ENCODE measurements around the gene OTUD1. TPM values are rescaled to one million over a fixed set of nuclear protein-coding genes. Genes with fewer than 3 reads are reported as not detected.

OTUD1 gene
- total and polyA plus RNA-seq, 2 of the 4 experiments (the other 2 are of a cell fraction): 1.3 to 1.4 TPM

DNA sequence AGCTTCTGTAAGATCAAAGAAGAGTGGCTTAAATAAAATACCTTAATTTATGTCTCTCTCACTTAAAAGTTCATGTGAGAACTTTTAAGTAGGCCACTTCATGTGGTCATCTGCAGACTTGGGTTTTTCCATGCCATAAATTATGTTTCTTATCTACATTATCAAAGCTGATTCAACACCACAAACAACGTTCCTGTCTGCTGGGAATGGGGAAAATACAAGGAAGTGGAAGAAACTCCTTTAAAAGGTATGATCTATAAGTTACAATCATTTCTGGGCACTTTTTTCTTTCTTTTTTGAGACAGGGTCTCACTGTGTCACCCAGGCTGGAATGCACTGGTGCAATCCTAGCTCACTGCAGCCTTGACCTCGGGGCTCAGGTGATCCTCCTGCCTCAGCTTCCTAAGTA, 16.9 kb upstream of the OTUD1 start:
- intact Hi-C loops (cut with micrococcal nuclease): no loop called here
- H3K79me1 ChIP-seq (ENCODE audit: low read depth in 1 of 2, low read length in 2 of 2): no peaks in the 10 kb centered on the region
- ChIA-PET CTCF (no interaction called here), POLR2A (ENCODE audit: unreplicated experiment) (no interaction called here)
- no peak overlapping the region for H3K4me2 ChIP-seq (ENCODE audit: low read depth, low read length)
- H3K36me3 ChIP-seq (ENCODE audit: control insufficient read depth, insufficient read depth, low read length): no peaks in the 10 kb centered on the region
- H3K4me3 ChIP-seq (ENCODE audit: insufficient read depth, low read depth, low read length): no peak overlapping the region
- no peak overlapping the region for H2BK15ac ChIP-seq (ENCODE audit: low read depth, low read length)
- H2AK5ac ChIP-seq (ENCODE audit: low read depth, low read length): no peak overlapping the region
- no peak for ATAC-seq (ENCODE audit: low read depth)
- no peak overlapping the region for H3K23ac ChIP-seq (ENCODE audit: low read depth, low read length)
- H3K9me3 ChIP-seq (ENCODE audit: control insufficient read depth, insufficient read depth, low read length): no peaks in the 10 kb centered on the region
- TF ChIP-seq, protein P1, sequence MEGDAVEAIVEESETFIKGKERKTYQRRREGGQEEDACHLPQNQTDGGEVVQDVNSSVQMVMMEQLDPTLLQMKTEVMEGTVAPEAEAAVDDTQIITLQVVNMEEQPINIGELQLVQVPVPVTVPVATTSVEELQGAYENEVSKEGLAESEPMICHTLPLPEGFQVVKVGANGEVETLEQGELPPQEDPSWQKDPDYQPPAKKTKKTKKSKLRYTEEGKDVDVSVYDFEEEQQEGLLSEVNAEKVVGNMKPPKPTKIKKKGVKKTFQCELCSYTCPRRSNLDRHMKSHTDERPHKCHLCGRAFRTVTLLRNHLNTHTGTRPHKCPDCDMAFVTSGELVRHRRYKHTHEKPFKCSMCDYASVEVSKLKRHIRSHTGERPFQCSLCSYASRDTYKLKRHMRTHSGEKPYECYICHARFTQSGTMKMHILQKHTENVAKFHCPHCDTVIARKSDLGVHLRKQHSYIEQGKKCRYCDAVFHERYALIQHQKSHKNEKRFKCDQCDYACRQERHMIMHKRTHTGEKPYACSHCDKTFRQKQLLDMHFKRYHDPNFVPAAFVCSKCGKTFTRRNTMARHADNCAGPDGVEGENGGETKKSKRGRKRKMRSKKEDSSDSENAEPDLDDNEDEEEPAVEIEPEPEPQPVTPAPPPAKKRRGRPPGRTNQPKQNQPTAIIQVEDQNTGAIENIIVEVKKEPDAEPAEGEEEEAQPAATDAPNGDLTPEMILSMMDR (conservative IDR thresholded peaks at IDR 0.05; ENCODE audit: low read depth, low read length): no peak
- TF ChIP-seq CHD1 (IDR thresholded peaks at IDR 0.05; ENCODE audit: low read depth, low read length): no peak
- no peak for TF ChIP-seq BHLHE40 (IDR thresholded peaks at IDR 0.05; ENCODE audit: low read depth, low read length)
- no peak for TF ChIP-seq NFE2L2 (IDR thresholded peaks at IDR 0.05; ENCODE audit: low read depth, low read length)
- TF ChIP-seq SMC3 (IDR thresholded peaks at IDR 0.05; ENCODE audit: low read depth, low read length): no peak
- TF ChIP-seq POLR2A (IDR thresholded peaks at IDR 0.05; ENCODE audit: low read depth, low read length): no peak
- TF ChIP-seq RCOR1 (IDR thresholded peaks at IDR 0.05; ENCODE audit: insufficient replicate concordance, low read length): no peak
- no peak for TF ChIP-seq RFX5 (IDR thresholded peaks at IDR 0.05; ENCODE audit: low read depth, low read length)
- no peak for TF ChIP-seq MXI1 (IDR thresholded peaks at IDR 0.05; ENCODE audit: borderline replicate concordance, low read depth, low read length)
- TF ChIP-seq MAZ (IDR thresholded peaks at IDR 0.05; ENCODE audit: borderline replicate concordance, low read depth, low read length): no peak
- H2BK120ac ChIP-seq (ENCODE audit: low read depth, low read length): no peak overlapping the region
- H3K4me1 ChIP-seq (ENCODE audit: control insufficient read depth, insufficient read depth, low read length): no peaks in the 10 kb centered on the region; the same call in 1 of the 2 replicates
- WGBS, 2 experiments (ENCODE audit: extremely low coverage in 2 of 2, insufficient read length in 1 of 2): 40% methylated on average over 1 of the region's 2 CpGs; no CpG with 5 or more reads in 1 of the 2 experiments
- no peak overlapping the region for H2BK20ac ChIP-seq (ENCODE audit: low read depth, low read length)
- H3K14ac ChIP-seq (replicated peaks; ENCODE audit: low read depth, low read length): no peak overlapping the region
- in situ Hi-C loops (cut with MboI; ENCODE audit: low sequenced_read_pairs): no loop called here
- H3K56ac ChIP-seq (ENCODE audit: extremely low read depth, insufficient read depth, low read length): no peak overlapping the region
- peaks cover 5% of the 10 kb centered on the region; the same call in 1 of the 2 replicates for H3K27me3 ChIP-seq (ENCODE audit: control insufficient read depth, insufficient read depth, low read length)
- dilution Hi-C loops (cut with HindIII; ENCODE audit: low sequenced_read_pairs, unreplicated experiment): no loop called here
- H3K4ac ChIP-seq (ENCODE audit: low read depth, low read length): no peak overlapping the region
- H4K5ac ChIP-seq (ENCODE audit: low read depth, low read length): no peak overlapping the region
- H2BK5ac ChIP-seq (ENCODE audit: low read depth, low read length, poor library complexity, severe bottlenecking): no peak overlapping the region
- H4K91ac ChIP-seq (ENCODE audit: insufficient read depth, low read depth, low read length): no peak overlapping the region
- H3K9ac ChIP-seq (ENCODE audit: low read depth, low read length): no peak overlapping the region
- H3K18ac ChIP-seq (ENCODE audit: low read depth, low read length): no peak overlapping the region
- H4K8ac ChIP-seq (ENCODE audit: low read depth in 2 of 2, low read length in 2 of 2): no peak overlapping the region
- DNase-seq: no peak
- no peak overlapping the region for H3K27ac ChIP-seq (ENCODE audit: insufficient read depth, low read length)
- no peak overlapping the region for H2AFZ ChIP-seq (replicated peaks; ENCODE audit: low read length, poor library complexity)
- BruUV-seq (replicated peaks): no TSS peak
- H4K20me1 ChIP-seq (ENCODE audit: insufficient read depth, low read length): no peaks in the 10 kb centered on the region
- H2AK9ac ChIP-seq (replicated peaks; ENCODE audit: low read depth, low read length, poor library complexity): no peak overlapping the region
- H3K9me1 ChIP-seq (ENCODE audit: insufficient read depth, low read length): no peaks in the 10 kb centered on the region

Data from IMR-90 (cell line).